Nephron progenitor cell (in vitro differentiated cells): ENCODE measurements around the gene MPV17.

Source experiments
- DNase-seq: peaks from one replicate; pipeline ENCODE4 v3.0.0; 2021
- H3K27ac Mint-ChIP-seq: 2 replicates; pipeline ENCODE4 v1.8.0; 2021; ENCODE audit warnings: mild to moderate bottlenecking, moderate library complexity, mixed read lengths
- H3K27me3 Mint-ChIP-seq: 2 replicates; pipeline ENCODE4 v1.8.0; 2021; ENCODE audit warnings: mild to moderate bottlenecking, low read depth, mixed read lengths; ENCODE audit not compliant: poor library complexity
- H3K36me3 Mint-ChIP-seq: 2 replicates; pipeline ENCODE4 v1.8.0; 2021; ENCODE audit warnings: low read depth, mixed read lengths
- H3K4me1 Mint-ChIP-seq: 2 replicates; pipeline ENCODE4 v1.8.0; 2021; ENCODE audit warnings: mixed read lengths
- H3K4me3 Mint-ChIP-seq: 2 replicates; pipeline ENCODE4 v1.8.0; 2021; ENCODE audit warnings: mild to moderate bottlenecking, moderate library complexity, mixed read lengths
- H3K9me3 Mint-ChIP-seq: 2 replicates; pipeline ENCODE4 v1.8.0; 2021; ENCODE audit warnings: mild to moderate bottlenecking, moderate library complexity, mixed read lengths
- TF ChIP-seq, protein P1 (sequence below): fragments of 200-600 bp; sonication (generic); IDR thresholded peaks from 2 replicates; pipeline ENCODE4 v1.5.0; 2021; ENCODE audit warnings: antibody characterized with exemption

The MPV17 gene

GRCh38 chr2:27314709-27315108 is 8.2 kb downstream of the MPV17 start:
- Mint-ChIP-seq H3K4me3 (no peak overlapping the region), H3K4me1 (no peaks in the 10 kb centered on the region), H3K9me3 (no peaks in the 10 kb centered on the region), H3K27me3 (peaks cover 23% of the 10 kb centered on the region), H3K27ac (no peak overlapping the region), H3K36me3 (peaks cover 15% of the 10 kb centered on the region)
- DNase-seq: no peak
- TF ChIP-seq, protein P1, sequence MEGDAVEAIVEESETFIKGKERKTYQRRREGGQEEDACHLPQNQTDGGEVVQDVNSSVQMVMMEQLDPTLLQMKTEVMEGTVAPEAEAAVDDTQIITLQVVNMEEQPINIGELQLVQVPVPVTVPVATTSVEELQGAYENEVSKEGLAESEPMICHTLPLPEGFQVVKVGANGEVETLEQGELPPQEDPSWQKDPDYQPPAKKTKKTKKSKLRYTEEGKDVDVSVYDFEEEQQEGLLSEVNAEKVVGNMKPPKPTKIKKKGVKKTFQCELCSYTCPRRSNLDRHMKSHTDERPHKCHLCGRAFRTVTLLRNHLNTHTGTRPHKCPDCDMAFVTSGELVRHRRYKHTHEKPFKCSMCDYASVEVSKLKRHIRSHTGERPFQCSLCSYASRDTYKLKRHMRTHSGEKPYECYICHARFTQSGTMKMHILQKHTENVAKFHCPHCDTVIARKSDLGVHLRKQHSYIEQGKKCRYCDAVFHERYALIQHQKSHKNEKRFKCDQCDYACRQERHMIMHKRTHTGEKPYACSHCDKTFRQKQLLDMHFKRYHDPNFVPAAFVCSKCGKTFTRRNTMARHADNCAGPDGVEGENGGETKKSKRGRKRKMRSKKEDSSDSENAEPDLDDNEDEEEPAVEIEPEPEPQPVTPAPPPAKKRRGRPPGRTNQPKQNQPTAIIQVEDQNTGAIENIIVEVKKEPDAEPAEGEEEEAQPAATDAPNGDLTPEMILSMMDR: no peak

GRCh38 chr2:27313882-27314645 is 8.8 kb downstream of the MPV17 start:
- TF ChIP-seq, protein P1: no peak
- peaks cover 30% of the 10 kb centered on the region for H3K27me3 Mint-ChIP-seq
- no peak overlapping the region for H3K4me3 Mint-ChIP-seq
- H3K27ac Mint-ChIP-seq: no peak overlapping the region
- peaks cover 20% of the 10 kb centered on the region for H3K36me3 Mint-ChIP-seq
- H3K4me1 Mint-ChIP-seq: no peaks in the 10 kb centered on the region
- DNase-seq: no peak
- no peaks in the 10 kb centered on the region for H3K9me3 Mint-ChIP-seq

DNA sequence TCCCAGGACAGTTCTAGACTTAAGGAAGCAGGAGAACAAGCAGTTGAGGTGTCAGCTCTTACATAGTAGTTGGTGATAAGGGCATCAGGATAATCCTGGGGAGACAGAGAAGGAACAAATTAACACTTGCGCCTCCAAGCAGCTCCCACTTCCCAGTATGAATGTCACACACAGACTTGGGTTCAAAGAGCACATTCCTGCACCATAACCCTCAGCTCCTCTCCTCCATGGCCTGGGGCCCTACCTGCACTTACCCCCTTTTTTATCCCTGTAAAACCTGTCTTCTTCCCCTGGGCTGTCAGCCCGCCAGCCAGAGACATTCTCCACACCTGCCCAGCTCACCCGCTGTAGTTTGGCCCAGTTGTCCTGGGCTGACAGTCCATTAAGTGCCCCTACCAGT is 10.7 kb downstream of the MPV17 start:
- TF ChIP-seq, protein P1: no peak
- H3K27me3 Mint-ChIP-seq: peaks cover 47% of the 10 kb centered on the region
- peaks cover 25% of the 10 kb centered on the region for H3K36me3 Mint-ChIP-seq
- no peak overlapping the region for H3K4me3 Mint-ChIP-seq
- DNase-seq: no peak
- H3K27ac Mint-ChIP-seq: no peak overlapping the region
- H3K4me1 Mint-ChIP-seq: no peaks in the 10 kb centered on the region
- H3K9me3 Mint-ChIP-seq: no peaks in the 10 kb centered on the region

GRCh38 chr2:27309651-27310050 is 13.2 kb downstream of the MPV17 start:
- H3K4me3 Mint-ChIP-seq: no peak overlapping the region
- H3K4me1 Mint-ChIP-seq: no peaks in the 10 kb centered on the region
- H3K27me3 Mint-ChIP-seq: peaks cover 66% of the 10 kb centered on the region
- peak overlapping the region; percentile 7 for H3K27ac Mint-ChIP-seq
- no peak for DNase-seq
- peaks cover 25% of the 10 kb centered on the region for H3K36me3 Mint-ChIP-seq
- H3K9me3 Mint-ChIP-seq: peaks cover 2% of the 10 kb centered on the region
- TF ChIP-seq, protein P1: no peak

DNA sequence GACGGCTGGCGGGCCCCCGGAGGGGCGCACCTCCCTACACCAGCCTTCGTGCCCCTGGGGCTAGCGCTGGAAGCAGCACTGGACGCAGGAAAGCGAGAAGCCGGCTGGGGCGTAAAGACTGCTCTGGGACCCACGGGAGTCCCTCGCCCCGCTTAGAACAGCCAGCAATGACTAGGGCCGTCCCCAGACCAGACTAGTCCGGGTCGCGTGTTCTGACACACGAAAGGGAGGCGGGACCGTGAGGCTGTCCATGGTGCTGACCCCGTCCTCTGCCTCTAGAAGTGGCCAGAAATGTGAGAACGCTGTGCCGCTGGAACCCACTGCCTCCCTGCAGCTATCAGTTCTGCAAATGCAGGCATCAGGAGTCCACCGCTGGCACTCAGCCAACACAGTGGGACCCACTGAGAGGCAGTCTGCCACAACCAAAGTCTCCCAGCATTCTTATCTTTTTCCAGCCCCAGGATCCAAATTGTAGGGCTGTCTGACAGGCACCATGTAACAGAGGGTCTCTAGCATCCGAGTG is 14.5 kb downstream of the MPV17 start, which contains the start of gene UCN:
Gene UCN (minus strand): TSS at position 87 of the 523 bp plus-strand sequence. CDS start 550 bp downstream, outside the sequence.
- H3K9me3 Mint-ChIP-seq: peaks cover 7% of the 10 kb centered on the region
- no peak within 1 kb of the TSS for H3K4me3 Mint-ChIP-seq
- H3K36me3 Mint-ChIP-seq: peaks cover 25% of the 10 kb centered on the region
- H3K4me1 Mint-ChIP-seq: no peaks in the 10 kb centered on the region
- TF ChIP-seq, protein P1: no peak
- H3K27ac Mint-ChIP-seq: no peak within 1 kb of the TSS
- H3K27me3 Mint-ChIP-seq: peaks cover 77% of the 10 kb centered on the region
- peak; percentile 83 for DNase-seq
